DND-41 (cell line): ENCODE measurements around the gene NEK9.

Source experiments
- ATAC-seq: fragments of 200-7000 bp; cut with Tn5 transposase; 3 replicates; pipeline ENCODE4 v1.9.1; 2021; ENCODE audit warnings: low read depth; ENCODE audit not compliant: insufficient read depth
- DNase-seq: peaks from one replicate; pipeline ENCODE4 v3.0.0-alpha.2; 2020
- H2AFZ ChIP-seq: 2 replicates; pipeline ENCODE4 v1.6.0; 2012; ENCODE audit warnings: low read depth, low read length
- H3K27ac ChIP-seq: 2 replicates; pipeline ENCODE4 v1.5.1; 2012; ENCODE audit warnings: low read length, inconsistent platforms
- H3K27me3 ChIP-seq: fragments of 200-600 bp; sonication (generic); 2 replicates; pipeline ENCODE4 v1.6.0; 2012; ENCODE audit warnings: low read length, mild to moderate bottlenecking, inconsistent platforms; ENCODE audit not compliant: insufficient read depth, poor library complexity
- H3K36me3 ChIP-seq: 2 replicates; pipeline ENCODE4 v1.5.1; 2012; ENCODE audit warnings: low read length, inconsistent platforms; ENCODE audit not compliant: insufficient read depth
- H3K4me1 ChIP-seq: 2 replicates; pipeline ENCODE4 v1.5.1; 2012; ENCODE audit warnings: mild to moderate bottlenecking, low read length; ENCODE audit not compliant: insufficient read depth
- H3K4me2 ChIP-seq: 2 replicates; pipeline ENCODE4 v1.6.0; 2012; ENCODE audit warnings: mild to moderate bottlenecking, moderate library complexity, low read length, inconsistent platforms; ENCODE audit not compliant: insufficient read depth
- H3K4me3 ChIP-seq, 2 experiments: fragments of 200-600 bp in 1 of 2; shearing (Covaris generic) in 1 of 2; 2 replicates each; pipeline ENCODE4 v1.5.1; 2012 to 2016; ENCODE audit warnings: inconsistent platforms in 2 of 2, low read length in 2 of 2, mild to moderate bottlenecking in 2 of 2, low read depth in 1 of 2, moderate library complexity in 1 of 2
- H3K79me2 ChIP-seq: 2 replicates; pipeline ENCODE4 v1.6.0; 2012; ENCODE audit warnings: low read length, inconsistent platforms; ENCODE audit not compliant: insufficient read depth
- H3K9ac ChIP-seq: 2 replicates; pipeline ENCODE4 v1.6.0; 2012; ENCODE audit warnings: low read depth, mild to moderate bottlenecking, inconsistent platforms, low read length, moderate library complexity
- H3K9me3 ChIP-seq: 2 replicates; pipeline ENCODE4 v1.5.1; 2012; ENCODE audit warnings: low read length, moderate library complexity, mild to moderate bottlenecking, inconsistent platforms; ENCODE audit not compliant: insufficient read depth, severe bottlenecking
- H4K20me1 ChIP-seq: 2 replicates; pipeline ENCODE4 v1.6.0; 2012; ENCODE audit warnings: low read length; ENCODE audit not compliant: insufficient read depth
- EZH2 ChIP-seq: IDR thresholded peaks from 3 replicates; pipeline ENCODE4 v1.6.1; 2012; ENCODE audit warnings: borderline replicate concordance, low read depth, mild to moderate bottlenecking, moderate library complexity, low read length, inconsistent platforms; ENCODE audit not compliant: severe bottlenecking
- TF ChIP-seq, protein P1 (sequence below): IDR thresholded peaks from 2 replicates; pipeline ENCODE4 v1.5.1; 2012; ENCODE audit warnings: borderline replicate concordance, low read length, moderate library complexity, mild to moderate bottlenecking; ENCODE audit not compliant: poor library complexity, severe bottlenecking; ENCODE audit errors: extremely low read depth

The NEK9 gene

DNA sequence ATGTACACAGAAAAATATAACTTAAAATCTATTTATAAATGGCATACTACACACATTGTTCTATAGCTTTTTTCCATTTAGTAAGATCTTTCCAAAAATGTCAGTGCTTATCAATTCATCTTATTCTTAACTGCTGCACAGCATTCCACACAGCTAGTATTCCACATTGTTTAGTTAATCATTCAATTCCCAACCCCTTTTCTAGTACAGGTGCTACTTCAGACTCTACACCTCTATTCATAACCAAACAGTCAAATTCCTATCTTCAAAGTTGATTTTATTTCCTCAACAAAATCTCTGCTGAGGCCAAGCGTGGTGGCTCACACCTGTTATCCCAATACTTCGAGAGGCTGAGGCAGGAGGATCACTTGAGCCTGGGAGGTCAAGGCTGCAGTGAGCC lies 12.3 kb upstream of the NEK9 start:
- Histone ChIP-seq H3K4me1 (no peaks in the 10 kb centered on the region), H3K79me2 (peaks cover 40% of the 10 kb centered on the region), H3K9me3 (no peaks in the 10 kb centered on the region), H3K4me2 (no peak overlapping the region), H4K20me1 (peaks cover 16% of the 10 kb centered on the region; the same call in 1 of the 2 replicates), H3K4me3 (no peak overlapping the region), H3K9ac (no peak overlapping the region), H3K27ac (no peak overlapping the region), H3K27me3 (no peaks in the 10 kb centered on the region), H3K36me3 (peaks cover 35% of the 10 kb centered on the region), H2AFZ (no peak overlapping the region)
- TF ChIP-seq EZH2: no peak
- TF ChIP-seq, protein P1, sequence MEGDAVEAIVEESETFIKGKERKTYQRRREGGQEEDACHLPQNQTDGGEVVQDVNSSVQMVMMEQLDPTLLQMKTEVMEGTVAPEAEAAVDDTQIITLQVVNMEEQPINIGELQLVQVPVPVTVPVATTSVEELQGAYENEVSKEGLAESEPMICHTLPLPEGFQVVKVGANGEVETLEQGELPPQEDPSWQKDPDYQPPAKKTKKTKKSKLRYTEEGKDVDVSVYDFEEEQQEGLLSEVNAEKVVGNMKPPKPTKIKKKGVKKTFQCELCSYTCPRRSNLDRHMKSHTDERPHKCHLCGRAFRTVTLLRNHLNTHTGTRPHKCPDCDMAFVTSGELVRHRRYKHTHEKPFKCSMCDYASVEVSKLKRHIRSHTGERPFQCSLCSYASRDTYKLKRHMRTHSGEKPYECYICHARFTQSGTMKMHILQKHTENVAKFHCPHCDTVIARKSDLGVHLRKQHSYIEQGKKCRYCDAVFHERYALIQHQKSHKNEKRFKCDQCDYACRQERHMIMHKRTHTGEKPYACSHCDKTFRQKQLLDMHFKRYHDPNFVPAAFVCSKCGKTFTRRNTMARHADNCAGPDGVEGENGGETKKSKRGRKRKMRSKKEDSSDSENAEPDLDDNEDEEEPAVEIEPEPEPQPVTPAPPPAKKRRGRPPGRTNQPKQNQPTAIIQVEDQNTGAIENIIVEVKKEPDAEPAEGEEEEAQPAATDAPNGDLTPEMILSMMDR: no peak
- DNase-seq (no peak), ATAC-seq (no peak)

DNA sequence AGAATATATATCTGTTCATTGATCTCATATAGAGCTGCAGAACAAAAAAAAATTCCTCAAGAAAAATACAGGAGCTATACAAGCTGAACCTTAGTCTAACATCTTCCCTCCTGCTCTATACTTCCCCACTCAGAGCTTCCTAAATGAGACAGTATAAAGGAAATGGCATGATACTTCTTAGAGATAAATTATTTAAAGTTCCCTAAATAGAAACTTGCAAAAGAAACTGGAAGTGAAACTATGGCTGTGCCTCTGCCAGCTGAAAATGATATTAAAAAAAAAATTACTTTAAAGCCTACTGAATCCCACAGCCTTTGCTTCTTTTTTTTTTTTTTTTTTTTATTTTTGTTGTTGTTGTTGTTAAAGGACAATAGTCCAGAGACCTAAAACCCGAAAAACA lies 11.6 kb upstream of the NEK9 start:
- H4K20me1 ChIP-seq: peaks cover 13% of the 10 kb centered on the region; the same call in 1 of the 2 replicates

DNA sequence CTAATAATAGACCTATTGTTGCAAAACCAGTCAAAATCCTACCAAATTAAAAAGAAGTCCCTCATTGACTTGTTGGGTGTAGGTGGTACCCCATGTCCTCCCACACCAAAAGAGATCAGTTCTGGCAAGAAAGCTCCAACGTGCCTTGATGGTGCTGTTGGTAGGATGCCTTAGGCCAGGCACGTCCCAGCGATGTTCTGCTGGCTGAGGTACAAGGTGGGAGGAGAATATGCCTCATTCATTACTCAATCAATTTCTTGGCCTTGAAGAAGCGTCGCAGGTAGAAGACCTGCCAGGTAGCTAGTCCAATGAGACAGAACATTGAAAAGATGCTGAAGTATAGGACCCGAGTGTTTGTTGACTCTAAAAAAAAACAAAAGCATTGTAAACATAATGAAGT lies 7.8 kb upstream of the NEK9 start:
- H3K27ac ChIP-seq: no peak overlapping the region
- H3K9ac ChIP-seq: no peak overlapping the region
- H3K9me3 ChIP-seq: no peaks in the 10 kb centered on the region
- peaks cover 17% of the 10 kb centered on the region for H3K79me2 ChIP-seq
- no peak overlapping the region for H2AFZ ChIP-seq
- H3K4me1 ChIP-seq: no peaks in the 10 kb centered on the region
- TF ChIP-seq, protein P1: no peak
- no peak for TF ChIP-seq EZH2
- no peaks in the 10 kb centered on the region for H3K27me3 ChIP-seq
- no peak overlapping the region for H3K4me3 ChIP-seq
- no peak for ATAC-seq
- H3K36me3 ChIP-seq: peaks cover 47% of the 10 kb centered on the region
- no peak overlapping the region for H3K4me2 ChIP-seq
- H4K20me1 ChIP-seq: 0 out of 2 replicates have a peak, but pooled peaks cover 4% of the 10 kb centered on the region
- no peak for DNase-seq

More for the DNA sequence above, 11.6 kb upstream of the NEK9 start:
- H3K4me2 ChIP-seq: no peak overlapping the region
- TF ChIP-seq, protein P1: no peak
- TF ChIP-seq EZH2: no peak
- no peak overlapping the region for H3K27ac ChIP-seq
- no peaks in the 10 kb centered on the region for H3K9me3 ChIP-seq
- ATAC-seq: no peak
- H3K9ac ChIP-seq: no peak overlapping the region
- DNase-seq: no peak
- peaks cover 35% of the 10 kb centered on the region for H3K79me2 ChIP-seq
- no peaks in the 10 kb centered on the region for H3K4me1 ChIP-seq
- H3K27me3 ChIP-seq: no peaks in the 10 kb centered on the region
- H3K4me3 ChIP-seq: no peak overlapping the region
- H2AFZ ChIP-seq: no peak overlapping the region
- H3K36me3 ChIP-seq: peaks cover 36% of the 10 kb centered on the region

DNA sequence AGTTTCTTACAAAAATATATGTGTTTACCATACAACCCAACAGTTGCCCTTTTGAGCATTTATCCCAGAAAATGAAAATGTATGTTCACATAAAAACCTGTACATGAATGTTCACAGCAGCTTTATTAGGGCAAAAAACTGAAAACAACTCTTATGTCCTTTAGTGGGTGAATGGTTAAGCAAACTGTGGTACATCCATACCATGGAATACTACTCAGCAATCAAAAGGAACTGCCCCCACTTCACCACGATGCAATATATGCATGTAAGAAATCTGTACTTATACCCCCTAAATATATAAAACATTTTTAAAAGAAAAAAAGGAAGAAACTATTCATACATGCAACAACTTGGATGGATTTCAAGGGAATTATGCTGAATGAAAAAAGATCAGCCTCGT lies 6.7 kb upstream of the NEK9 start:
- no peak overlapping the region for H2AFZ ChIP-seq
- no peak for TF ChIP-seq EZH2
- TF ChIP-seq, protein P1: no peak
- no peak overlapping the region for H3K9ac ChIP-seq
- no peak for ATAC-seq
- H3K27ac ChIP-seq: no peak overlapping the region
- H3K4me2 ChIP-seq: no peak overlapping the region
- peaks cover 49% of the 10 kb centered on the region for H3K36me3 ChIP-seq
- no peak overlapping the region for H3K4me3 ChIP-seq
- H3K79me2 ChIP-seq: peaks cover 13% of the 10 kb centered on the region
- peaks cover under 1% of the 10 kb centered on the region; the same call in 1 of the 2 replicates for H3K4me1 ChIP-seq
- DNase-seq: no peak
- no peaks in the 10 kb centered on the region for H3K27me3 ChIP-seq
- 0 out of 2 replicates have a peak, but pooled peaks cover 4% of the 10 kb centered on the region for H4K20me1 ChIP-seq
- H3K9me3 ChIP-seq: no peaks in the 10 kb centered on the region
